IMR-90 (cell line): ENCODE data around the gene TTC28.

Experiments used
- CEBPB ChIP-seq: IDR thresholded peaks from 2 replicates; pipeline ENCODE4 v1.6.1; 2012; ENCODE audit warnings: low read depth, low read length, improper control_type of control experiment
- NFE2L2 ChIP-seq: fragments of 150-350 bp; IDR thresholded peaks from 2 replicates; pipeline ENCODE4 v1.6.1; 2016; ENCODE audit warnings: low read depth, mild to moderate bottlenecking, low read length
- POLR2A ChIP-seq: IDR thresholded peaks from 2 replicates; pipeline ENCODE4 v1.6.1; 2012; ENCODE audit warnings: mild to moderate bottlenecking, low read depth, low read length
- RCOR1 ChIP-seq: IDR thresholded peaks from 2 replicates; pipeline ENCODE4 v1.6.1; 2012; ENCODE audit warnings: mild to moderate bottlenecking, low read length, improper control_type of control experiment; ENCODE audit not compliant: insufficient replicate concordance
- RFX5 ChIP-seq: IDR thresholded peaks from 2 replicates; pipeline ENCODE4 v1.8.0; 2012; ENCODE audit warnings: low read depth, mild to moderate bottlenecking, low read length, moderate library complexity
- TF ChIP-seq, protein P1 (sequence below): conservative IDR thresholded peaks from 2 replicates; pipeline ENCODE4 v1.5.1; 2012; ENCODE audit warnings: mild to moderate bottlenecking, low read depth, low read length, improper control_type of control experiment

DNA sequence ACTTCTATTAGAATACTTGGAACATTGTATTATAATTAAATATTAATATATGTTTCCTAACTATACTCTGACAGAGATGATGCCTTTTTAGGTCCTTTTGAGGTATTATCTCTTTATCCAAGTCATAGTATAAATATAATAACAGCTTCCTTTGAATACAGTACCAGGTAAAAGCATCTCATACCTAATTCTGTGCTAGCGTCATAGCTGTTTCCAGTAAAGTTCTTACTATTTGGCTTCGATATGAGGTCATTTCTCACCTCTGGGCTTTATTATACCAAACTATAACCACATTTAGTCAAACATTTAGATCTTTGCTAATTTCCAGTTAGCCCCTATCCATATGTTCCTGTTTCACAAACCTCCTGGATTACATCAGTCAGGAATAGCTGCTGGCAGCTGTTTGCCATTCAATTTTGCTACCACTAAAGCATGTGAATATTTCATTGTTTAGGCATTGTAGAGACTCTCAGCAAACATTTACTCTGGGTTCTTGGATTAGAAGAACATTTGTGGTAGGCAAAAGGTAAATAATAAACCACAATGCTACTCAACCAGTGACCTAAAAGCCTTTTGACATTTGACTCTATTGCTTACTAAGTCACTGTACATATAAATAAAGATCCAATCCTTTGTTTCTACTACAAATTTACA lies 255.1 kb downstream of the TTC28 start:
- TF ChIP-seq POLR2A (no peak), CEBPB (no peak), RFX5 (no peak), RCOR1 (no peak), NFE2L2 (no peak)
- TF ChIP-seq, protein P1, sequence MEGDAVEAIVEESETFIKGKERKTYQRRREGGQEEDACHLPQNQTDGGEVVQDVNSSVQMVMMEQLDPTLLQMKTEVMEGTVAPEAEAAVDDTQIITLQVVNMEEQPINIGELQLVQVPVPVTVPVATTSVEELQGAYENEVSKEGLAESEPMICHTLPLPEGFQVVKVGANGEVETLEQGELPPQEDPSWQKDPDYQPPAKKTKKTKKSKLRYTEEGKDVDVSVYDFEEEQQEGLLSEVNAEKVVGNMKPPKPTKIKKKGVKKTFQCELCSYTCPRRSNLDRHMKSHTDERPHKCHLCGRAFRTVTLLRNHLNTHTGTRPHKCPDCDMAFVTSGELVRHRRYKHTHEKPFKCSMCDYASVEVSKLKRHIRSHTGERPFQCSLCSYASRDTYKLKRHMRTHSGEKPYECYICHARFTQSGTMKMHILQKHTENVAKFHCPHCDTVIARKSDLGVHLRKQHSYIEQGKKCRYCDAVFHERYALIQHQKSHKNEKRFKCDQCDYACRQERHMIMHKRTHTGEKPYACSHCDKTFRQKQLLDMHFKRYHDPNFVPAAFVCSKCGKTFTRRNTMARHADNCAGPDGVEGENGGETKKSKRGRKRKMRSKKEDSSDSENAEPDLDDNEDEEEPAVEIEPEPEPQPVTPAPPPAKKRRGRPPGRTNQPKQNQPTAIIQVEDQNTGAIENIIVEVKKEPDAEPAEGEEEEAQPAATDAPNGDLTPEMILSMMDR: no peak
